H1 (cell line): ENCODE results near the gene SFXN1. TPM values are rescaled to one million over a fixed set of nuclear protein-coding genes. Genes with fewer than 3 reads are reported as not detected.

Experiments used
- CHD2 ChIP-seq: IDR thresholded peaks from 2 replicates; pipeline ENCODE4 v1.6.1; 2012; ENCODE audit warnings: low read length, improper control_type of control experiment
- HDAC2 ChIP-seq, 2 experiments: fragments of 300-600 bp in 1 of 2; sonication (generic) in 1 of 2; IDR thresholded peaks; 2 replicates each; pipeline ENCODE4 v1.6.1; 2011 to 2012; ENCODE audit warnings: low read depth in 2 of 2, low read length in 2 of 2, mild to moderate bottlenecking in 2 of 2, moderate library complexity in 2 of 2, borderline replicate concordance in 1 of 2, inconsistent platforms in 1 of 2
- polyA plus RNA-seq, 7 experiments: library from polyadenylated mRNA; depleted of rRNA in 3 of 7; stranded (reverse) in 5 of 7; unstranded in 2 of 7; fragments of >200 nt in 5 of 7; fragments of 200-250 nt in 2 of 7; gene quantifications; 1 replicate in 5 of 7; 2 replicates in 1 of 7; 4 replicates in 1 of 7; pipeline versions ENCODE4 v1.2.1 to v1.2.3, GENCODE V29; 2011 to 2013; ENCODE audit warnings: missing spikeins in 2 of 7, mixed read lengths in 2 of 7
- total RNA-seq: library from RNA; stranded (reverse); fragmentation: NEBNext Ultra II Directional; extraction: Animal tissue kit (Norgen Biotek cat#: 25700); gene quantifications from 2 replicates; pipeline ENCODE4 v1.2.1, GENCODE V29; 2021

The SFXN1 gene
- total and polyA plus RNA-seq, 2 of the 8 experiments (the other 6 are each of a cell fraction or from before 2014, with no cell fraction given) = 72.7 to 97.6 TPM

GRCh38 chr5:175535796-175536195, 57.4 kb downstream of the SFXN1 start (continued):
- TF ChIP-seq HDAC2 (IDR thresholded peaks at IDR 0.05; ENCODE audit: borderline replicate concordance in 1 of 2, low read depth in 2 of 2, low read length in 2 of 2) (no peak), CHD2 (no peak)
